ENCODE results near the gene CP. TPM values are rescaled to one million over a fixed set of nuclear protein-coding genes. Genes with fewer than 3 reads are reported as not detected.
A peak's percentile ranks its signal among the peaks of the same experiment; 100 is the strongest.

The CP gene
- total RNA-seq, 1 experiment from 2014 or later, result 1.5 TPM

DNA sequence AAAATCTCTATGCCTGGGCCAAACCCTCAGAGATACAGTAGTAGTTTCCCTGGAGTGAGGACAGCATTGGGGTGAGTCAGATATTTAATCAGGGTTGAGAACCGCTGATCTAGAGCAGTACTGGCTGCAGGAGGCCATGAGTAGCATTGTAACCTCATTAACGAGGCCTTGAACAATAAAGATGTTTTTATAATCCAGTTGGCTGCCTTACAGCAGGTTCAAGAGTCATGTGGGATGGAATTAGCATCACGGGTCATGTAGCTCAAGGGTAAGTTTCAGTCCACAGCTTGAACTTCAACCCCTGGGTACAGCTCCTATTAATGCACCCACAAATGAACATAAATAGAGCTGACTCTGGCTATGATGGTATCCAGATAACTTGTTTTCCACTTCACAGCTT is 87.1 kb downstream of the CP start (continued):
- TF ChIP-seq, protein P1, sequence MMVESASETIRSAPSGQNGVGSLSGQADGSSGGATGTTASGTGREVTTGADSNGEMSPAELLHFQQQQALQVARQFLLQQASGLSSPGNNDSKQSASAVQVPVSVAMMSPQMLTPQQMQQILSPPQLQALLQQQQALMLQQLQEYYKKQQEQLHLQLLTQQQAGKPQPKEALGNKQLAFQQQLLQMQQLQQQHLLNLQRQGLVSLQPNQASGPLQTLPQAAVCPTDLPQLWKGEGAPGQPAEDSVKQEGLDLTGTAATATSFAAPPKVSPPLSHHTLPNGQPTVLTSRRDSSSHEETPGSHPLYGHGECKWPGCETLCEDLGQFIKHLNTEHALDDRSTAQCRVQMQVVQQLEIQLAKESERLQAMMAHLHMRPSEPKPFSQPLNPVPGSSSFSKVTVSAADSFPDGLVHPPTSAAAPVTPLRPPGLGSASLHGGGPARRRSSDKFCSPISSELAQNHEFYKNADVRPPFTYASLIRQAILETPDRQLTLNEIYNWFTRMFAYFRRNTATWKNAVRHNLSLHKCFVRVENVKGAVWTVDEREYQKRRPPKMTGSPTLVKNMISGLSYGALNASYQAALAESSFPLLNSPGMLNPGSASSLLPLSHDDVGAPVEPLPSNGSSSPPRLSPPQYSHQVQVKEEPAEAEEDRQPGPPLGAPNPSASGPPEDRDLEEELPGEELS (CRISPR knock-in tag; IDR thresholded peaks at IDR 0.05), result no peak
- TF ChIP-seq, protein P2, sequence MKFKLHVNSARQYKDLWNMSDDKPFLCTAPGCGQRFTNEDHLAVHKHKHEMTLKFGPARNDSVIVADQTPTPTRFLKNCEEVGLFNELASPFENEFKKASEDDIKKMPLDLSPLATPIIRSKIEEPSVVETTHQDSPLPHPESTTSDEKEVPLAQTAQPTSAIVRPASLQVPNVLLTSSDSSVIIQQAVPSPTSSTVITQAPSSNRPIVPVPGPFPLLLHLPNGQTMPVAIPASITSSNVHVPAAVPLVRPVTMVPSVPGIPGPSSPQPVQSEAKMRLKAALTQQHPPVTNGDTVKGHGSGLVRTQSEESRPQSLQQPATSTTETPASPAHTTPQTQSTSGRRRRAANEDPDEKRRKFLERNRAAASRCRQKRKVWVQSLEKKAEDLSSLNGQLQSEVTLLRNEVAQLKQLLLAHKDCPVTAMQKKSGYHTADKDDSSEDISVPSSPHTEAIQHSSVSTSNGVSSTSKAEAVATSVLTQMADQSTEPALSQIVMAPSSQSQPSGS (CRISPR knock-in tag; IDR thresholded peaks at IDR 0.05; ENCODE audit: borderline replicate concordance, low read depth), result no peak
- no peak for TF ChIP-seq ZNF263 (CRISPR knock-in tag; IDR thresholded peaks at IDR 0.05; ENCODE audit: low read depth)
- TF ChIP-seq, protein P3, sequence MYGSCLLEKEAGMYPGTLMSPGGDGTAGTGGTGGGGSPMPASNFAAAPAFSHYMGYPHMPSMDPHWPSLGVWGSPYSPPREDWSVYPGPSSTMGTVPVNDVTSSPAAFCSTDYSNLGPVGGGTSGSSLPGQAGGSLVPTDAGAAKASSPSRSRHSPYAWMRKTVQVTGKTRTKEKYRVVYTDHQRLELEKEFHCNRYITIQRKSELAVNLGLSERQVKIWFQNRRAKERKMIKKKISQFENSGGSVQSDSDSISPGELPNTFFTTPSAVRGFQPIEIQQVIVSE (CRISPR knock-in tag; IDR thresholded peaks at IDR 0.05; ENCODE audit: borderline replicate concordance), result no peak
- TF ChIP-seq, protein P4, sequence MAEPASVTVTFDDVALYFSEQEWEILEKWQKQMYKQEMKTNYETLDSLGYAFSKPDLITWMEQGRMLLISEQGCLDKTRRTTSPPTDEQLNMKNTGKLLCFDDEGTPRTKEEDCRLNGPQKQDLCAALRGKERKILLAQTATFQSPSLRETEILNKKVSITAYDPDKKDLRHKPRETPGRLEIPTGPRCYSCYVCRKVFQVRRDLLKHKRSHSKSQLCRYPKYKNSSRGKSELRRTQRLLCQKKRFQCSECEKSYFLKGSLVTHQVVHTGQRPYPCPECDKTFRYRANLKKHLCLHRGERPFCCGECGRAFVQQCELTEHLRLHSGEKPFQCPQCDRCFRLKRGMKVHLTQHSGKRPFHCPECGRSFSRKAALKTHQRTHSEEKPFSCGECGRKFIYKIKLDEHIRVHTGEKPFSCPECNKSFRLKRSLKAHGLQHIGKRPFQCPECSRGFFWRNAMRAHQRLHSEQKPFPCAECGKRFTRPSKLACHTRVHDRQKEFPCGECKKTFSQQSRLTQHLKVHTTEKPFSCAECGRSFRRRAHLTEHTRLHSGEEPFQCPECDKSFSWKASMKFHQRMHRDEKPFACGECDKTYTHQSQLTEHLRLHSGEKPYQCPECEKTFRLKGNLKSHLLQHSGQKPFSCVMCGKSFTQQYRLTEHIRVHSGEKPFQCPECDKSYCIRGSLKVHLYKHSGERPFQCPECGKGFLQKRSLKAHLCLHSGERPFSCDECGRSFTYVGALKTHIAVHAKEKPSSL (CRISPR knock-in tag; conservative IDR thresholded peaks at IDR 0.05), result no peak

DNA sequence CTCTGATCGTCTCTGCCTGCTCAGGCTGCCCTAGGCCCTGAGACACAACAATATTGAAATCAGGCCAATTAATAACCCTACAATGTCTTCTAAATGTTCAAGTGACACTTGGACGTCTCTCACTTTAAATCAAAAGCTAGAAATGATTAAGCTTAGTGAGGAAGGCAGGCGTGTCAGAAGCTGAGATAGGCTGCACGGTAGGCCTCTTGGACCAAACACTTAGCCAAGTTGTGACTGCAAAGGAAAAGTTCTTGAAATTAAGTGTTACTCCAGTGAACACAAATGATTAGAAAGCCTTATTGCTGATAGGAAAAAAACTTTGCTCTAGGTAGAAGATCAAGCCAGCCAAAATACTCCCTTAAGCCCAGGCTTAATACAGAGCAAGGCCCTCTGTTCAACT is 90.0 kb downstream of the CP start:
- POLR2A ChIA-PET, result no interaction called here
- TF ChIP-seq ZNF263 (CRISPR knock-in tag; IDR thresholded peaks at IDR 0.05; ENCODE audit: low read depth) (no peak), FOXP1 (CRISPR knock-in tag; IDR thresholded peaks at IDR 0.05; ENCODE audit: borderline replicate concordance) (no peak), NR1H2 (CRISPR knock-in tag; IDR thresholded peaks at IDR 0.05) (no peak), GRHL2 (CRISPR knock-in tag; IDR thresholded peaks at IDR 0.05; ENCODE audit: insufficient replicate concordance, severe bottlenecking) (no peak), EMX1 (CRISPR knock-in tag; IDR thresholded peaks at IDR 0.05) (no peak), SP1 (CRISPR knock-in tag; conservative IDR thresholded peaks at IDR 0.05) (no peak), ZNF317 (CRISPR knock-in tag; IDR thresholded peaks at IDR 0.05; ENCODE audit: borderline replicate concordance, low read depth) (no peak), NFYB (CRISPR knock-in tag; conservative IDR thresholded peaks at IDR 0.05; ENCODE audit: low read depth) (no peak), RORB (CRISPR knock-in tag; IDR thresholded peaks at IDR 0.05) (no peak), ELF4 (CRISPR knock-in tag; IDR thresholded peaks at IDR 0.05; ENCODE audit: low read depth) (no peak), OVOL2 (CRISPR knock-in tag; IDR thresholded peaks at IDR 0.05; ENCODE audit: borderline replicate concordance) (no peak), KAT7 (CRISPR knock-in tag; IDR thresholded peaks at IDR 0.05; ENCODE audit: borderline replicate concordance) (no peak), CBFB (CRISPR knock-in tag; IDR thresholded peaks at IDR 0.05; ENCODE audit: low read depth) (no peak)
- TF ChIP-seq, protein P5, sequence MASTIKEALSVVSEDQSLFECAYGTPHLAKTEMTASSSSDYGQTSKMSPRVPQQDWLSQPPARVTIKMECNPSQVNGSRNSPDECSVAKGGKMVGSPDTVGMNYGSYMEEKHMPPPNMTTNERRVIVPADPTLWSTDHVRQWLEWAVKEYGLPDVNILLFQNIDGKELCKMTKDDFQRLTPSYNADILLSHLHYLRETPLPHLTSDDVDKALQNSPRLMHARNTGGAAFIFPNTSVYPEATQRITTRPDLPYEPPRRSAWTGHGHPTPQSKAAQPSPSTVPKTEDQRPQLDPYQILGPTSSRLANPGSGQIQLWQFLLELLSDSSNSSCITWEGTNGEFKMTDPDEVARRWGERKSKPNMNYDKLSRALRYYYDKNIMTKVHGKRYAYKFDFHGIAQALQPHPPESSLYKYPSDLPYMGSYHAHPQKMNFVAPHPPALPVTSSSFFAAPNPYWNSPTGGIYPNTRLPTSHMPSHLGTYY (CRISPR knock-in tag; IDR thresholded peaks at IDR 0.05), result no peak
- TF ChIP-seq, protein P4 (CRISPR knock-in tag; conservative IDR thresholded peaks at IDR 0.05), result no peak
- TF ChIP-seq, protein P6, sequence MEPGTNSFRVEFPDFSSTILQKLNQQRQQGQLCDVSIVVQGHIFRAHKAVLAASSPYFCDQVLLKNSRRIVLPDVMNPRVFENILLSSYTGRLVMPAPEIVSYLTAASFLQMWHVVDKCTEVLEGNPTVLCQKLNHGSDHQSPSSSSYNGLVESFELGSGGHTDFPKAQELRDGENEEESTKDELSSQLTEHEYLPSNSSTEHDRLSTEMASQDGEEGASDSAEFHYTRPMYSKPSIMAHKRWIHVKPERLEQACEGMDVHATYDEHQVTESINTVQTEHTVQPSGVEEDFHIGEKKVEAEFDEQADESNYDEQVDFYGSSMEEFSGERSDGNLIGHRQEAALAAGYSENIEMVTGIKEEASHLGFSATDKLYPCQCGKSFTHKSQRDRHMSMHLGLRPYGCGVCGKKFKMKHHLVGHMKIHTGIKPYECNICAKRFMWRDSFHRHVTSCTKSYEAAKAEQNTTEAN (CRISPR knock-in tag; IDR thresholded peaks at IDR 0.05), result no peak
- TF ChIP-seq, protein P7, sequence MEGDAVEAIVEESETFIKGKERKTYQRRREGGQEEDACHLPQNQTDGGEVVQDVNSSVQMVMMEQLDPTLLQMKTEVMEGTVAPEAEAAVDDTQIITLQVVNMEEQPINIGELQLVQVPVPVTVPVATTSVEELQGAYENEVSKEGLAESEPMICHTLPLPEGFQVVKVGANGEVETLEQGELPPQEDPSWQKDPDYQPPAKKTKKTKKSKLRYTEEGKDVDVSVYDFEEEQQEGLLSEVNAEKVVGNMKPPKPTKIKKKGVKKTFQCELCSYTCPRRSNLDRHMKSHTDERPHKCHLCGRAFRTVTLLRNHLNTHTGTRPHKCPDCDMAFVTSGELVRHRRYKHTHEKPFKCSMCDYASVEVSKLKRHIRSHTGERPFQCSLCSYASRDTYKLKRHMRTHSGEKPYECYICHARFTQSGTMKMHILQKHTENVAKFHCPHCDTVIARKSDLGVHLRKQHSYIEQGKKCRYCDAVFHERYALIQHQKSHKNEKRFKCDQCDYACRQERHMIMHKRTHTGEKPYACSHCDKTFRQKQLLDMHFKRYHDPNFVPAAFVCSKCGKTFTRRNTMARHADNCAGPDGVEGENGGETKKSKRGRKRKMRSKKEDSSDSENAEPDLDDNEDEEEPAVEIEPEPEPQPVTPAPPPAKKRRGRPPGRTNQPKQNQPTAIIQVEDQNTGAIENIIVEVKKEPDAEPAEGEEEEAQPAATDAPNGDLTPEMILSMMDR (IDR thresholded peaks at IDR 0.05), result no peak
- no peak for DNase-seq (ENCODE audit: low spot score)
- Mint-ChIP-seq H3K9me3 (no peaks in the 10 kb centered on the region), H3K36me3 (peaks cover 15% of the 10 kb centered on the region), H3K4me1 (peaks cover 60% of the 10 kb centered on the region), H3K27me3 (ENCODE audit: low read depth) (peaks cover 8% of the 10 kb centered on the region), H3K4me3 (peak overlapping the region; percentile 89), H3K27ac (peak overlapping the region; percentile 79)
- CTCF ChIA-PET, result interaction anchor here (0.6 to 2.6 kb wide), 2 partner anchors 11 to 177 kb away, joined by 3 to 8 read pairs; no protein-coding TSS in a partner anchor
- ATAC-seq, result no peak

Measured in WTC11 (cell line).